ENCODE measurements around the gene SLC25A6.

SLC25A6 gene

DNA sequence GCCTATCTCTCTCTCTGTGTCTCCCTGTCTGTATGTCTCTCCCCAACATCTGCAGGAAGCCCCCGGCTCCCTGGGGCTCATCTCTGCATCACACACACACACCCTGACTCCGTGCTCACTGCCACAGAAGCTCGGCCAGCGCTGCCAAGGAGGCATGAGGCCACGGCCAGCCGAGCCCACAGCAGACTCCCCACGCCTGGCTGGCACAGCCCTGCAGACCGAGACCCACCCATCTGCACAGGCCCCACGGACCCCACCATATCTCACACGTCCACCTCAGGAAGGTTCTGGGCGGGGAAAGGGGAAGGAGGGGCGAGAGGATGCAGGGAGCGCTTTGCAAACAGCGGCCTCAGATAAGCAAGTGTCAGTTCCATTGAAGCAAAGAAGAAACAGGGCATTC is 28.5 kb upstream of the SLC25A6 start:
- TF ChIP-seq, protein P1, sequence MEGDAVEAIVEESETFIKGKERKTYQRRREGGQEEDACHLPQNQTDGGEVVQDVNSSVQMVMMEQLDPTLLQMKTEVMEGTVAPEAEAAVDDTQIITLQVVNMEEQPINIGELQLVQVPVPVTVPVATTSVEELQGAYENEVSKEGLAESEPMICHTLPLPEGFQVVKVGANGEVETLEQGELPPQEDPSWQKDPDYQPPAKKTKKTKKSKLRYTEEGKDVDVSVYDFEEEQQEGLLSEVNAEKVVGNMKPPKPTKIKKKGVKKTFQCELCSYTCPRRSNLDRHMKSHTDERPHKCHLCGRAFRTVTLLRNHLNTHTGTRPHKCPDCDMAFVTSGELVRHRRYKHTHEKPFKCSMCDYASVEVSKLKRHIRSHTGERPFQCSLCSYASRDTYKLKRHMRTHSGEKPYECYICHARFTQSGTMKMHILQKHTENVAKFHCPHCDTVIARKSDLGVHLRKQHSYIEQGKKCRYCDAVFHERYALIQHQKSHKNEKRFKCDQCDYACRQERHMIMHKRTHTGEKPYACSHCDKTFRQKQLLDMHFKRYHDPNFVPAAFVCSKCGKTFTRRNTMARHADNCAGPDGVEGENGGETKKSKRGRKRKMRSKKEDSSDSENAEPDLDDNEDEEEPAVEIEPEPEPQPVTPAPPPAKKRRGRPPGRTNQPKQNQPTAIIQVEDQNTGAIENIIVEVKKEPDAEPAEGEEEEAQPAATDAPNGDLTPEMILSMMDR (conservative IDR thresholded peaks at IDR 0.05; ENCODE audit: control insufficient read depth, insufficient read depth, low read depth, low read length): no peak
- no peak for DNase-seq (ENCODE audit: low read depth)

DNA sequence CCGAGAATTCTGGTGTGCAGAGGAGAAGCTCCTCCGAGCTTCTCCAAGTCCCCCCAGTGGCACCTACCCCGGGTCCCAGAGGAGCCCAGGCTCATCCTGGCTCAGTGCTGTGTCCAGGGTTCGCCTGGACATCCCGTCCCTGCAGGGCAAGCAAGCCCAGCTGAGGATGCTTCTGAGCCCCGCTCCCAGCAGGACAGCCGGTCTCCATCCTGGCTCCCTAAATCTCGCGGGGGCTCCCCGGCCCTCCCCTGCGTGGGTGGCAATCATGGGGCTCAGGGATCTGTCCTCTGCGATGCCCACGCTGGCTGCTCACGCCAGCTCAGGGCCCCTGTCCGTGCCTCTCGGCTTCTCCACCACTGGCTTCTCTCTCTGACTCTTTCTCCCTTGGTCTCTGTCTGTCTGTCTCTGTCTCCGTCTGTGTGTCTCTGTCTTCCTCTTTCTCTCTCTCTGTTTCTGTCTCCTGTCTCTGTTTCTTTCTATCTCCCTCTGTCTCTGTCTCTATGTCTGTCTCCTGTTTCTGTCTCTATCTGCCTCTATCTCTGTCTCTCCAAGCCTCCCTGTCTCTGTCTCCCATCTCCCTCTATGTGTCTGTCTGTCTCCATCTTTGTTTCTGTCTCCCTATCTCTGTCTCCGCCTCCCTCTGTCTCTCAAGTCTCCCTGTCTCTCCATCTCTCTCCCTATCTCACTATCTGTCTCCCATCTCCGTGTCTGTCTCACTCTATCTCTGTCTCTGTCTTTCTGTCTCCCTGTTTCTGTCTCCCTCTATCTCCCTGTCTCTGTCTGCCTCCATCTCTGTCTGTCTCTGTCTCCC is 27.8 kb upstream of the SLC25A6 start:
- TF ChIP-seq, protein P1 (conservative IDR thresholded peaks at IDR 0.05; ENCODE audit: control insufficient read depth, insufficient read depth, low read depth, low read length): no peak
- DNase-seq (ENCODE audit: low read depth): no peak
- no peak overlapping the region for H3K4me3 ChIP-seq (ENCODE audit: control insufficient read depth, low read depth, low read length)

More for the DNA sequence above, 28.5 kb upstream of the SLC25A6 start:
- no peak overlapping the region for H3K4me3 ChIP-seq (ENCODE audit: control insufficient read depth, low read depth, low read length)

DNA sequence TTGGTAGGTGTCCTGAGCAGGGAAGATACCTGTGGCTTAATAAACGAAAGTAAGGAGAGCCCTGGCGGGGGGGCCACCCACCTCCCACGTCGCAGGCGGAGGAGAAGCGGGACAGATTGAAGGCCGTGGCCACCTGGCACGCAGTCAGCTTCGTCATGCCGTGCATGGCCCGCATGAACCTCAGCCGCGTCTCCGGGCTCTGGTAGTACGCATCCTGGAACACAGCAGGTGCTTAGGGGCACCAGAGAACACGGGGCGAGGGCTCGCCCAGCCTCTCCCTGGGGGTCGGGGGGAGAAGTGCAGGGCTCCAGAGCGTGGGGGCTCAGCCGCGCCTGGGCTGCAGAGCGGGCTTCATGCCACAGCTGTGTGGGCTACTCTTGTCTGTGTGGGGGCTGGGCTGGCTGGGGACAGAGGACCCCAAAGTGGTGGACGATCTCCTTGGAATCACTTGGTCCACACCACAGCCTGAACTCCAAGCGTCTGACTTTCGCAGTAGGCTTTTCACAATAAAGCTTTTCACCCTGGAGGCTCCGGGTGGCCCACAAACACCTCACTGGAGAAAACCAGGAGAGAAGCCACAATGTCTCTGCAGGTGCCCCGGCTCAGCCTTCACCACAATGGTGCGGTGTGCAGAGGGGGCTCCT is 27.1 kb upstream of the SLC25A6 start:
- TF ChIP-seq, protein P1 (conservative IDR thresholded peaks at IDR 0.05; ENCODE audit: control insufficient read depth, insufficient read depth, low read depth, low read length): no peak
- no peak overlapping the region for H3K4me3 ChIP-seq (ENCODE audit: control insufficient read depth, low read depth, low read length)
- no peak for DNase-seq (ENCODE audit: low read depth)

DNA sequence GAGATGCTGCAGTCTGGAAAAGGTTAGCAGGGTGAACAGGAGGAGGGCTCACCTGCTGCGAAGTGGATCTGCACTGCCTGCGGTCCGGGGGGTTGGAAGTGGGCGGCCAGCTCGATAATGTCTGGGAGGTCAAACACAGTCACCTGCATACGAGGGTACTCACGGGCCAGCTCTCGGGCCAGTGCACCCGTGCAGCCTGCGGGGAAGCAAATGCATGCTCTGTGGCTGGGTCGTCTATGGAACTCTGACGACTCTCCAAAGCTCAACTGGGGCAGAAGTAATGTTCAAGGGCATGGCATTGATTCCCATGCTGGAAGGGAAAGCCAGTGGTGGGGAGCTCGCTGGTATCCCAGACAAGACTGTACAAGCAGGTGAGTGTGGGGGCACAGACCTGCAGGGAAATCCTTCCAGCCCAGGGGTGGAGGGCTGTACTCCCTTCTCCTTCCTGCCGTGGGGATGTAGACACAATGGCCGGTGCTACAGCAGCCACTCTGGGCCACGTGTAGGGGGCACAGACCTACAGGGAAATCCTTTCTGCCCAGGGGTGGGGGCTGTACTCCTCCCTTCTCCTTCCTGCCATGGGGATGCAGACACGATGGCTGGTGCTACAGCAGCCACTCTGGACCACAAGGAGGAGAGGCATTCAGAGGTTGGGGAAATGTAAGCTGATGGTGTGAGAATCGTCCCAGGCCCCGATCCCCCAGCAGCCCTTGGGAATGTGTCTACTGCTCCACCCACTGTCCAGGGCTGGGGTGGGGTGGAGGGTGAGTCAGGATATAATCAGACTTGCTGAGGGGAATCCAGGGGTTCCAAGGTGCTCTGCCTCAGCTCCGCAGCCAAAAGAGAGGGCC is 26.2 kb upstream of the SLC25A6 start:
- H3K4me3 ChIP-seq (ENCODE audit: control insufficient read depth, low read depth, low read length): no peak overlapping the region
- TF ChIP-seq, protein P1 (conservative IDR thresholded peaks at IDR 0.05; ENCODE audit: control insufficient read depth, insufficient read depth, low read depth, low read length): no peak
- DNase-seq (ENCODE audit: low read depth): no peak

DNA sequence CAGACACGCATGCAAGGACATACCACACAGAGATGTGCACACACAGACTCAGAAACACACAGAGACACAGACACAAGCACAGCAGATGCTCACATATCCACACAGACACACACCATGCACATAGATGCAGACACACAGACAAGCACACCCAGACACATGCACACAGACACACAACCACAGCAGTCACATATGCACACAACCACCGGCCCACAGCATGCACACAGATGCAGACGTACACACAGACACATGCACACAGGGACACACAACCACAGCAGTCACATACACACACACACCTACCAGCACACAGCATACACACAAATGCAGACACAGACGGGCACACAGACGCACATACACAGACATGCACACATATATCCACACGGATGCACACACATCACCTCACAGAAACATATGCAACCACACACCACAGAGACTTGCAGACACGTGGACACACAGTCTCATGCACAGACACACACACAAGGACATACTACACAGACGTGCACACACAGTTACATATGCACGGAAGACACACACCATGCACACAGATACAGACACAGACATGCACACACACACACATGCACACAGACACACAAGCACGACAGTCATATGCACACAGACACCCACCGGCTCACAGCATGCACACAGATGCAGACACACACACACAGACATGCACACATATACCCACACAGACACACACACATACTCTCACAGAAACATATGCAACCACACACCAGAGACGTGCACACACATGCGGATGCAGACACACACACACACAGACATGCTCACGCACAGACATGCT is 25.2 kb upstream of the SLC25A6 start:
- H3K4me3 ChIP-seq (ENCODE audit: control insufficient read depth, low read depth, low read length): no peak overlapping the region
- TF ChIP-seq, protein P1 (conservative IDR thresholded peaks at IDR 0.05; ENCODE audit: control insufficient read depth, insufficient read depth, low read depth, low read length): no peak
- DNase-seq (ENCODE audit: low read depth): no peak

DNA sequence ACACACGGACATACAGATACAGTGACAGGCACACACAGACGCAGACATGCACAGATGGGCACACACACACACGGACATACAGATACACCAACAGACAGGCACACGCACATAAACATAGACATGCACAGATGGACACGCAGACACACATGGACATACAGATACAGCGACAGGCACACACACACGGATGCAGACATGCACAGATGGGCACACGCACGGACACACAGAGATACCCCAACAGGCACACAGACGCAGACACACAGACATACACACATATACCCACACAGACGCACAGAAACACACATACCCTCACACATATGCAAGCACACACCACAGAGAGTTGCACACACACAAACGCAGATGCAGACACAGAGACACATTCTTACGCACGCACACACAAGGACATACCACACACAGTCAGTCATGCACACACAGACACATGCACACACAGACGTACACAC is 24.4 kb upstream of the SLC25A6 start:
- TF ChIP-seq, protein P1 (conservative IDR thresholded peaks at IDR 0.05; ENCODE audit: control insufficient read depth, insufficient read depth, low read depth, low read length): no peak
- H3K4me3 ChIP-seq (ENCODE audit: control insufficient read depth, low read depth, low read length): no peak overlapping the region
- no peak for DNase-seq (ENCODE audit: low read depth)
